ENCODE measurements around the gene CPVL.
A peak's percentile ranks its signal among the peaks of the same experiment; 100 is the strongest.

The CPVL gene

DNA sequence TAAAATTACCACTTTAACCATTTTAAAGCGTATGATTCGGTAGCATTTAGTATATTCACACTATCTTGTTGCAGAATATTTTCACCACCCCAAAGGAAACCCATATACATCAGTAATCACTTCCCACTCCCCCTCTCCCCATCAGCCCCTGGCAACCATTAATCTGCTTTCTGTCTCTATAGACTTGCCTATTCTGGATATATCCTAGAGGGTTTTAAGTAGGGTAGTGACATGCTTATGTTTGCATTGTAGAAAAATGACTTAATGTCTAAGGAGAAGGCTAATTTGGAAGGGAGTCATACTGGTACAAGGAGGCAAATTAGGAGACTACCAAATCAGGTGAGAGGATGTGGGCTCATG lies 145.6 kb downstream of the CPVL start:
- no peak for DNase-seq (ENCODE audit: low read depth)

DNA sequence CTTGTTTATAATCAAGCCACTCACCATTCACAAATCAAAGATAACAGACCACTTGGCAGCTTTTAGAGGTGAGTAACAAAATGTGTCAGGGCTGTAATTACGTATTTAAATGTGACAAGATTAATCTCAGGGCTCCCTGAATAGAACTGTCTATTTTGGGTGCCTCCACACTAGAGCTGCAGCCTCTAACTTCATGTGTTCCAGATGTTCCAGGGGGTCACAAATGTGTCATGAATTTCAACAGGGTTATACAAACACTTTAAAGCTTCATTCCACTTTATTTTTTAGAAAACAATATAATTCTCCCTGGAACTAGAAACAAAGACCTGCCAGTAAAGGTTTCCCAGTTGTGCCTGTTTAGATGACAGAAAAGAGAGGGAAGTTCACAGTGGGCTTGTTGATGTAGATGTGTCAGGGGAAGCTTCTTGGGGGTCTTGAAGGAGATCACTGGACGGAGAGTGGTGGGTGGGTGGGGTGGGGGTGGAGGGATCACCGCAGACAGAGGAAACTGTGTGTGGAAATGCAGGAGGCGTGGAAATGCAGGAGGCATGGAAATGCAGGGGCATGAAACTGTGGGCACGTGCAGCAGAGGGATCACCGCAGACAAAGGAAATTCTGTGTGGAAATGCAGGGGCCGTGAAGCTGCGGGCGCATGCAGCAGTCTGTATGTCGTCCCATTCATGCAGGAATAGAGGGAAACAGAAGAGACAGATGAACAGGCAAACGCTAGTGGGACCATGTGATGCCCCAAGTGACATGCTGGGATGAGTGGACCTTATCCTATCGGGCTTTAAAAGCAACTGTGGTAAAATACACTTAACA lies 146.2 kb downstream of the CPVL start:
- DNase-seq (ENCODE audit: low read depth): no peak

GRCh38 chr7:28999427-28999826 lies 146.9 kb downstream of the CPVL start:
- no peak for DNase-seq (ENCODE audit: low read depth)

GRCh38 chr7:28998105-28998504 lies 148.2 kb downstream of the CPVL start:
- no peak for DNase-seq (ENCODE audit: low read depth)

GRCh38 chr7:28996836-28997235 lies 149.5 kb downstream of the CPVL start:
- no peak for DNase-seq (ENCODE audit: low read depth)

DNA sequence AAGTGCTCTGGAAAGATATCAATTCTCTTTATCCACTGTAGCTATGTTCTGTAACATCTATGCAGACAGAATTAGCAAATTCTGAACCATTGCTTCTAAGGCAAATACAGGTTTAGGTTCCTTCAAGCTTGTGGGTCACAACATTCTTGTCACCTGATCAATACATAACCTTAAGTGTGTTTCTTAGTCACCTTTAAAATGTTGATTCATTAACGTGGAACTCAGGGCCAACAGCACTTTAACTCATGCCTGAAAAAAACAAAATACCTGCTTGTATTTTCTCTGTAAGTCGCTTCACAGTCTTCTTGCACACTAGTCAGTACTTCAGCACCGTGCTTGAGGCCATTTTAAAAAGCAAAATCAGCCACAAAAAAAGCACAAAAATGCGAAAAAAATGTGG lies 153.0 kb downstream of the CPVL start:
- no peak for DNase-seq (ENCODE audit: low read depth)

DNA sequence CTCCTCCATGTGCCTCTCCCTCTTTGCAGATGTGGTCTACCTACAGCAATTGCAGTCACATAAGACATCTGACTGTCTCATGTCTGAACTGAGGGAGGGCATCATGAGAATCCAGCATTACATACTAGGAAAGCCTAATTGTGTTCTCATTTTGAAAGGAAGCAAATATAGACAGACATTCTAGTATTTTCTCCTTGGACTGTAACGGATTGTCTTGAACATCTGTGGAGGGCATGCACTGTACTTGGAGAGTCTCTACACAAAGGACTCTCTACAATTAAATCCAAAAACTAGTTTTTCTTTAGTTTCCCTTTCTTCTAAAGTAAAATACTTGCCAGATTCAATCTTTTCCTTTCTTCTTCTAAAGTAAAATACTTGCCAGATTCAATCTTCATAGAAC lies 153.5 kb downstream of the CPVL start:
- DNase-seq (ENCODE audit: low read depth): no peak

GRCh38 chr7:28990200-28990960 lies 156.0 kb downstream of the CPVL start:
- no peak for DNase-seq (ENCODE audit: low read depth)

GRCh38 chr7:28989211-28989980 lies 156.9 kb downstream of the CPVL start:
- no peak for DNase-seq (ENCODE audit: low read depth)

- peak; percentile 91 for DNase-seq (ENCODE audit: low read depth)
These were observed 157.5 kb downstream of the CPVL start for GRCh38 chr7:28988810-28989209.

DNA sequence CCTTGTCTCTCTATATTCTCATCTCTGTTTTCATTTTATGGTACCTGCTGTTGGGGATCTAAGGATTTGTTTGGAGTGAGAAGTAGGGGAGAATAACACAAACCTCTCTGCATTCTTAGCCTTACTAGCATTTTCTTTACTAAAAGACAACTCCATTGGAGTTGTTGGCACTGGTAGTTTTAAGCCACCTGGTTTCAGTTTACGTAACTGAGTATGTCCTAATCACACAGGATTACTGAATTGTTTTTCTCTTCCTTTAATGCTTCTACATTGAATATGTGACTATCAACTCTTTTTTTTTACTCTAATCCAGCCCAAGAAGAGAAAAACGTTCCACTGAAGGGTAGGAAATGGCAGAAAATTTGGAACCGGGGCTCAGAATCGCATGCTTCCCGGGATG lies 158.2 kb downstream of the CPVL start:
- DNase-seq (ENCODE audit: low read depth): no peak

- DNase-seq (ENCODE audit: low read depth): no peak
These were observed 159.6 kb downstream of the CPVL start for GRCh38 chr7:28986765-28987110.

GRCh38 chr7:28986028-28986764 lies 160.1 kb downstream of the CPVL start:
- no peak for DNase-seq (ENCODE audit: low read depth)

DNA sequence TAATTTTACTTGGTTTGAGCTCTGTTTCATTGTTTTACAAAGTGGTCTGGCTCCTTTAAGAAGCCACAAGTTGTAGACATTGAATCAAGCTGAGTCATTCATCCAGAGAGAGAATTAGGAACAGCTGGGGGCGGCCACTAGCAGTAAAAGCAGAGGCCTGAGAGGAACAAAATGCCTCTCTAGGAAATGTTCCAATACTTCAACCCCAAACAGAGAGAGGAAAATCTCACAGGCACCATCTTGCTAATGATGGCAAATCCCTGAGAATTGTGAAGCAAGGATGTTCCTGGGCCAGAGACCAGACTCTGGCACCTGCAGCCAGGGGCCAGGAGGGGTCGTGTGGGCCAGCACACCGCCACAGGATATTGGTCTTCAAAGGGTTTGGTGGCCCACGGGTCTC lies 161.7 kb downstream of the CPVL start:
- no peak for DNase-seq (ENCODE audit: low read depth)

DNA sequence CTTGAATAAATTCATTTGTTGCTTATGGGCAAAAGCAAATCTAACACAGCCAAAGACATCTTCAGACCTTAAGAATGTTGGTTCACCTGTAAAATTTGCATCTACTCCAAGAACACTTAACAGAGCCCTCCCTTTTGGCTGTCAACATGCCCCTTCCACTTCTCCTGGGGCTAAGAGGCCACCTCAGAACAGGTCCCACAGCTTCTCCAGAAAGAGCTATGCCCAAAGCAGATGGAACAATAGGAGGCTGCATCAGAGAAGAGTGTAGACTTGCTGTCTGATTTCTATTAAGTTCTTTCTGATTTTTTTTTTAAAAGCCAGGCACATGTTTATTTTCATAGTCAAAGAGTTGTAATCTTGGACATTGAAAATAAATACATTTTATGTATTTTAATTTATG lies 162.1 kb downstream of the CPVL start:
- DNase-seq (ENCODE audit: low read depth): no peak

- no peak for DNase-seq (ENCODE audit: low read depth)
These were observed 162.7 kb downstream of the CPVL start for GRCh38 chr7:28983396-28984190.

- no peak for DNase-seq (ENCODE audit: low read depth)
These were observed 165.2 kb downstream of the CPVL start for GRCh38 chr7:28981161-28981465.

- no peak for DNase-seq (ENCODE audit: low read depth)
These were observed 165.7 kb downstream of the CPVL start for GRCh38 chr7:28980451-28981160.

DNA sequence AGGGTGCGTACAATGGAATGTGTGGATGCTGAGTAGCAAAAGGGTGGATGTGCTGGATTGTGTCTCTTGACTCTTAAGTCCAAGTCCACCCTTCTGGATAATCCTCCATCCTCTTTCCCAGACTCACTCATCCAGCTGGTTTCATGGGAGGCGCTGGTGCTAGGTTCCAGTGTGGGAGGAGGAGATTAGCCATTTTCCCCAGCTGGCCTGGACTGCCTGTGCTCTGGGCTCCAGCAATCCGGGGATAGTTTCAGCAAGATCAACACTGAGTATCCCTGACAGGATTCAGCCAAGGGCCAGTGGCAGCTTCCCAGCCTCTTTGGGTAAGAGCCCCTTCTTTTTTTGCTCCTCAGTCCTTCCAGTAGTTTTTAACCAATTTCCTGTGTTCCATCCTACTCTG lies 166.6 kb downstream of the CPVL start:
- DNase-seq (ENCODE audit: low read depth): no peak

DNA sequence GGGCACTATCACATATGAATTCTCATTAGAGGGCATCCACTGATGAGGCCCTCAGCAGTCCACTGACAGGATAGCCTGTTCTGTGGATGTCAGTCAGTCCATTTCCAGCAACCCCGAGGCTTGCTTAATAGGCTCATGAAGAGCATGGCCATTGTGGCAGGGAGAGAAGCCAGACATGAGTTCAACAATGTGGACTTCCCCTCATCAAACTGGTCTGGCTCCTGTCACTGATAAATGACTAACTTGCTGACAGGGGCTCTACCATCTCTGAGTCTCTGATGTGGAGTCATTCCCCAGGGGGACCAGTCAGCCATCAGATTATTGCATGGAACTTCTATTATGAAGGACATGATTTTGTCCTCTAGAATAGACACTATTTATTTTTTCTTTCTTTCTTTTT lies 168.5 kb downstream of the CPVL start:
- DNase-seq (ENCODE audit: low read depth): no peak

GRCh38 chr7:28976022-28976421 lies 170.3 kb downstream of the CPVL start:
- no peak for DNase-seq (ENCODE audit: low read depth)
